NT2/D1 (cell line): ENCODE data around the gene CEACAM6.

Experiments used
- DNase-seq: peaks from one replicate; pipeline ENCODE4 v3.0.0-alpha.2; 2011; ENCODE audit warnings: low read depth, low spot score
- H3K27me3 ChIP-seq: 2 replicates; pipeline ENCODE4 v1.6.0; 2011; ENCODE audit warnings: mild to moderate bottlenecking; ENCODE audit not compliant: insufficient read length, insufficient read depth
- H3K36me3 ChIP-seq: 2 replicates; pipeline ENCODE4 v1.6.1; 2011; ENCODE audit warnings: mild to moderate bottlenecking, low read length, mixed read lengths; ENCODE audit not compliant: insufficient read depth, insufficient read length
- H3K4me1 ChIP-seq: 2 replicates; pipeline ENCODE4 v1.5.1; 2011; ENCODE audit not compliant: insufficient read depth, insufficient read length
- H3K4me3 ChIP-seq: 2 replicates; pipeline ENCODE4 v1.5.1; 2011; ENCODE audit warnings: low read depth; ENCODE audit not compliant: insufficient read length
- H3K9ac ChIP-seq: 2 replicates; pipeline ENCODE4 v1.6.0; 2011; ENCODE audit warnings: low read depth; ENCODE audit not compliant: insufficient read length
- H3K9me3 ChIP-seq: 2 replicates; pipeline ENCODE4 v1.5.1; 2011; ENCODE audit warnings: mild to moderate bottlenecking, low read length; ENCODE audit not compliant: insufficient read depth
- SUZ12 ChIP-seq: IDR thresholded peaks from 2 replicates; pipeline ENCODE4 v1.6.1; 2011; ENCODE audit not compliant: insufficient read length, insufficient read depth; ENCODE audit errors: extremely low read depth
- YY1 ChIP-seq: IDR thresholded peaks from 2 replicates; pipeline ENCODE4 v1.6.1; 2011; ENCODE audit not compliant: insufficient read length, insufficient read depth
- ZNF274 ChIP-seq: IDR thresholded peaks from 2 replicates; pipeline ENCODE4 v1.6.1; 2011; ENCODE audit warnings: mild to moderate bottlenecking, low read depth, low read length

CEACAM6 gene

GRCh38 chr19:41711376-41712261 lies 43.7 kb upstream of the CEACAM6 start:
- Histone ChIP-seq H3K27me3 (peaks cover 92% of the 10 kb centered on the region), H3K9me3 (peaks cover 5% of the 10 kb centered on the region; the same call in 1 of the 2 replicates), H3K9ac (no peak overlapping the region), H3K36me3 (no peaks in the 10 kb centered on the region), H3K4me3 (no peak overlapping the region), H3K4me1 (peaks cover 2% of the 10 kb centered on the region)
- TF ChIP-seq ZNF274 (no peak), YY1 (no peak), SUZ12 (no peak)
- DNase-seq = no peak

- Histone ChIP-seq H3K4me1 (no peaks in the 10 kb centered on the region), H3K36me3 (no peaks in the 10 kb centered on the region), H3K4me3 (no peak overlapping the region), H3K27me3 (peaks cover 98% of the 10 kb centered on the region), H3K9me3 (no peaks in the 10 kb centered on the region), H3K9ac (no peak overlapping the region)
- TF ChIP-seq SUZ12 (no peak), YY1 (no peak), ZNF274 (no peak)
- DNase-seq = no peak
Measured at GRCh38 chr19:41714598-41714997, 40.7 kb upstream of the CEACAM6 start.

- TF ChIP-seq YY1 = no peak
- H3K27me3 ChIP-seq = peaks cover 78% of the 10 kb centered on the region
- H3K4me3 ChIP-seq = no peak overlapping the region
- H3K9ac ChIP-seq = no peak overlapping the region
- no peaks in the 10 kb centered on the region for H3K9me3 ChIP-seq
- DNase-seq = no peak
- no peaks in the 10 kb centered on the region for H3K4me1 ChIP-seq
- H3K36me3 ChIP-seq = no peaks in the 10 kb centered on the region
Measured at GRCh38 chr19:41718761-41719160, 36.6 kb upstream of the CEACAM6 start.

- Histone ChIP-seq H3K27me3 (peaks cover 71% of the 10 kb centered on the region), H3K9ac (no peak overlapping the region), H3K4me3 (no peak overlapping the region), H3K4me1 (no peaks in the 10 kb centered on the region), H3K36me3 (no peaks in the 10 kb centered on the region), H3K9me3 (no peaks in the 10 kb centered on the region)
- DNase-seq = no peak
- no peak for TF ChIP-seq ZNF274
- TF ChIP-seq YY1 = no peak
- no peak for TF ChIP-seq SUZ12
Measured at GRCh38 chr19:41720103-41720502, 35.2 kb upstream of the CEACAM6 start.

GRCh38 chr19:41726493-41726892 lies 28.8 kb upstream of the CEACAM6 start:
- H3K9ac ChIP-seq = no peak overlapping the region
- no peak for TF ChIP-seq SUZ12
- H3K4me1 ChIP-seq = no peaks in the 10 kb centered on the region
- DNase-seq = no peak
- peaks cover 19% of the 10 kb centered on the region for H3K27me3 ChIP-seq
- no peaks in the 10 kb centered on the region for H3K9me3 ChIP-seq
- H3K4me3 ChIP-seq = no peak overlapping the region
- H3K36me3 ChIP-seq = no peaks in the 10 kb centered on the region

- TF ChIP-seq SUZ12 (no peak), YY1 (no peak), ZNF274 (no peak)
- no peak overlapping the region for H3K4me3 ChIP-seq
- H3K27me3 ChIP-seq = peaks cover 22% of the 10 kb centered on the region
- H3K36me3 ChIP-seq = no peaks in the 10 kb centered on the region
- no peaks in the 10 kb centered on the region for H3K9me3 ChIP-seq
- DNase-seq = no peak
- H3K9ac ChIP-seq = no peak overlapping the region
- no peaks in the 10 kb centered on the region for H3K4me1 ChIP-seq
Measured at GRCh38 chr19:41734156-41734555, 21.2 kb upstream of the CEACAM6 start.

- Histone ChIP-seq H3K36me3 (no peaks in the 10 kb centered on the region), H3K27me3 (peaks cover 22% of the 10 kb centered on the region), H3K9ac (no peak overlapping the region), H3K9me3 (no peaks in the 10 kb centered on the region), H3K4me3 (no peak overlapping the region), H3K4me1 (no peaks in the 10 kb centered on the region)
- no peak for DNase-seq
- no peak for TF ChIP-seq SUZ12
- no peak for TF ChIP-seq YY1
- no peak for TF ChIP-seq ZNF274
Measured at GRCh38 chr19:41734585-41734984, 20.7 kb upstream of the CEACAM6 start.
